AG10803 (cell line): ENCODE data around the gene TMEM40.
A peak's percentile ranks its signal among the peaks of the same experiment; 100 is the strongest.

ENCODE experiments used
- DNase-seq: peaks from one replicate; pipeline ENCODE4 v3.0.0; 2010; ENCODE audit warnings: low read depth
- H3K4me3 ChIP-seq: 2 replicates; pipeline ENCODE4 v1.5.1; 2011; ENCODE audit warnings: mild to moderate bottlenecking, low read length, control low read depth
- CTCF ChIP-seq: conservative IDR thresholded peaks from 2 replicates; pipeline ENCODE4 v1.5.1; 2011; ENCODE audit warnings: mild to moderate bottlenecking, low read length, control low read depth, inconsistent platforms

TMEM40 gene

GRCh38 chr3:12754313-12754712 is 4.7 kb downstream of the TMEM40 start:
- no peak for TF ChIP-seq CTCF
- DNase-seq = no peak
- no peak overlapping the region for H3K4me3 ChIP-seq

DNA sequence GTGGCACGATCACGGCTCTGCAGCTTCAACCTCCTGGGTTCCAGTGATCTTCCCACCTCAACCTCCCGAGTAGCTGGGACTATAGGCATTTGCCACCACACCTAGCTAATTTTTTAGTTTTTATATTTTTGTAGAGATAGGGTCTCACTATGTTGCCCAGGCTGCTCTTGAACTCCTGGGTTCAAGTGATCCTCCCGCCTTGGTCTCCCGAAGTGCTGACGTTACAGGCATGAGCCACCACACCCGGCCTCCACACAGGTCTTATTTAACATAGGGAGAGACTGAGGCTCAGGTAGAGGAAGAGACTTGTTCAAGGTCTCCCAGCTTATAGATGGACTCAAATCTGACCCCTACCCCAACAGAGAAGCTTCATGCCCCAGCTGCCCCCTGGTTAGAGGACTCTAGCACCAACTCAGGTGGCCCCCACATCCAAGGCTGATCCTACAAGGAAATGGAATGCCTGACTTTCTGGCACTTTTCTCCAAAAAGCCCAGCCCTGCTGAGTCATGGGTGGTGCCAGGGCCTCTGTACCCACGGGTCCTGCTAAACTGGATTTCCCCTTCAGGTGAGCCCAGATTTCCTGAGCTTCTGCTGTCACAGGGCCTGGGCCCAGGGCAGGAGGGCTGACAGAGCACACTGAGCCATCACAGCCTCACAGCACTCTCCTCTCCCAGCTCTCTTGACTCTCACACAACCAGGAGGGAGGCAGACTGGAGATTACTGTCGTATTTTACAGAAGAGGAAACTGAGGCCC is 5.6 kb downstream of the TMEM40 start:
- no peak for DNase-seq
- H3K4me3 ChIP-seq = no peak overlapping the region
- TF ChIP-seq CTCF = no peak

DNA sequence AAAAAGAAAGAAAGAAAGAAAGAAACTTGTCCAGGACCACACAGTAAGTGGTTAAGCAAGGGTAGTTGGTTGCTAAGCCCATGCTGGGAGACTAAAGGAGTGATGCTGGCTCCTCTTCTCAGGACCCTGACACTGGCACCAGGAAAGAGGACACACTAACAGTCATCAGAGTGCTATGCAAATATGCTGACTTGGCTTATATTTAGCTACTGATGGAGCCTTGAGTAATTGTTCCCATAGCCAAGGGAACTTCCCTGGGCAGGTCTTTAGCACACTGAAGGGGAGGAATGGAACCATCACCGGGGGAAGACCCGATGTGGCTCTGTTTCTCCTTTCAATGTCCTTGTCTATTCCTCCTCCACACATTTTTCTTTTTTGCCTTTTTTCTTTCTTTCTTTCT is 6.2 kb downstream of the TMEM40 start:
- DNase-seq = peak; percentile 26
- no peak for TF ChIP-seq CTCF
- no peak overlapping the region for H3K4me3 ChIP-seq

DNA sequence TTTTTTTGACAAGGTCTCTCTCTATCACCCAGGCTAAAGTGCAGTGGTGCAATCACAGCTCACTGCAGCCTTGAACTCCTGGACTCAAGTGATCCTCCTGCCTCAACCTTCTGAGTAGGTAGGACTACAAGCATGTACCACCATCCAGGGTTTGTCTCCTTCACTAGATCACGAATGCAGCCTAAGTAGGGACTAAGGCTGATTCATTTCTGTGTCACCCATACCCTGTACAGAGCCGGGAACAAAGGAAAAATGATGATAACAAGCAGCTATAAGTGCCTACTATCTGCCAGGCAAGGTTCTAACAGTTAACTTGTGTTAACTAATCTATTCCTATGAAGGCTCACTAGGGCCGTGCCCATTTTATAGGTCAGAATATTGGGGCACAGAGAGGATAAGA is 7.0 kb downstream of the TMEM40 start:
- H3K4me3 ChIP-seq = no peak overlapping the region
- TF ChIP-seq CTCF = no peak
- no peak for DNase-seq

DNA sequence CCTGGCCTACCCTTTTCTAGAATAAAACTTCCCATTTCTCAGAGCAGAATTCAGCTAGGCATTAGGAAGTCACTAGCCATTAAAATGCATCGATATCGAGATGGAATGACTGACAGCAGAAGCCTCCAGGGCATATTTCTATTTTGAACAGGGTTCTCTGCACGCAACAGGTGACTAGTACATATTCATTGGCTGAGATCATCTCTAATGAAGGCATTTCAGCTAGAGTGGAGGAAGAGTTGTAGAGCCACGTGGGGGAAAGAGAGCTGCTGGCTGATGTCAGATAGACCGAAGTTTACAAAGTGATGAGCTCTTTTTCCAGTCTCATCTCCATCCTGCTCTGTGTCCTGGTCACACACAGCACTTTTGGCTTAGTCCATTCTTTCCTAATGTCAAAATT is 7.5 kb downstream of the TMEM40 start:
- no peak overlapping the region for H3K4me3 ChIP-seq
- DNase-seq = no peak
- TF ChIP-seq CTCF = no peak

DNA sequence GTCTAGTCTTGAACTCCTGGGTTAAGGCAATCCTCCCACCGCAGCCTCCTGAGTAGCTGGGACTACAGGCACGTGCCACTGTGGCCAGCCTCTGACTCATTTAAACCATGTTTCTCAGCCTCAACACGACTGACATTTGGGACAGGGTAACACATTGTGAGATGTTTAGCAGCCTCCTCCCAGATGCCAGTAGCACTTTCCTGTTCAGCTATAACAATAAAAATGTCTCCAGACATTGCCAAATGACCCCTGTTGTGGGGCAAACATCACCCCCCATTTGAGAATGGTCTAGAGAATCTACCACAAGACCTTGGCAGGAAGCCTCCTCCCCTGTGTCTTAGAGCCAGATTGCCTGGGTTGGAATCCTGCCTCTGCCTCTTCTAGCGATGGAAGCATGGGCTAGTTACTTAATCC is 8.4 kb downstream of the TMEM40 start:
- TF ChIP-seq CTCF = no peak
- DNase-seq = peak; percentile 96
- no peak overlapping the region for H3K4me3 ChIP-seq

DNA sequence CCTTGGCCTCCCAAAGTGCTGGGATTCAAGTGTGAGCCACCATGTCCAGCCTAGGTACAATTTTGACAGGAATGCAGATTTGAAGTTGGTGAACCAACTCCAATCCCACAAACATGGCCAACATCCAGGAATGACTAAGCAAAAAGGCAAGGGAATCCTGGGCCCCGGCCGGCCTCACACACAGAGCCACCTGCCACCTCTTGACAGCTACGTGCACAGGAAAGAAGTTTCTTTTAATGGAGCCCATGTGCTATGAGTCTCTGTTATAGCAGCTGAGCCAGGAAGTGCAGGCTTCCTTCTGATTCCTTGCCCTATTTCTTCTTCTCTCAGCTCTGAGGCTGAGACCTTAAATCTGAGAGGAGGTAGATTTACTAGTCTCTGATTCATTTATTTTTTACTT is 8.8 kb downstream of the TMEM40 start:
- peak; percentile 84 for DNase-seq
- TF ChIP-seq CTCF = no peak
- H3K4me3 ChIP-seq = no peak overlapping the region
